HFFc6 (cell line): ENCODE results near the gene CDH15. TPM values are rescaled to one million over a fixed set of nuclear protein-coding genes. Genes with fewer than 3 reads are reported as not detected.
"Not testable (repeated sequence)": the region's sequence is repeated elsewhere in the genome, so short reads cannot be mapped to it uniquely, and the experiment has no call there.

Experiments used
- DNase-seq: peaks from one replicate; pipeline ENCODE4 v3.0.0-alpha.2; 2018
- H3K27ac Mint-ChIP-seq: 2 replicates; pipeline ENCODE4 v1.8.0; 2020; ENCODE audit warnings: mild to moderate bottlenecking, mixed read lengths
- H3K27me3 Mint-ChIP-seq: 2 replicates; pipeline ENCODE4 v1.8.0; 2021; ENCODE audit warnings: mild to moderate bottlenecking, moderate library complexity, mixed read lengths; ENCODE audit not compliant: insufficient read depth
- H3K36me3 Mint-ChIP-seq: 2 replicates; pipeline ENCODE4 v1.8.0; 2021; ENCODE audit warnings: low read depth, mixed read lengths
- H3K4me1 Mint-ChIP-seq: 2 replicates; pipeline ENCODE4 v1.8.0; 2020; ENCODE audit warnings: low read depth, mixed read lengths
- H3K4me3 Mint-ChIP-seq: 2 replicates; pipeline ENCODE4 v1.8.0; 2020; ENCODE audit warnings: mild to moderate bottlenecking, moderate library complexity, mixed read lengths
- H3K9me3 Mint-ChIP-seq: 2 replicates; pipeline ENCODE4 v1.8.0; 2020; ENCODE audit warnings: mild to moderate bottlenecking, mixed read lengths
- total RNA-seq, 6 experiments: library from RNA; stranded (reverse); fragmentation: NEBNext Ultra II Directional; extraction: Animal tissue kit (Norgen Biotek cat#: 25700); gene quantifications; 2 replicates in 1 of 6; 3 replicates in 5 of 6; pipeline ENCODE4 v1.2.3, GENCODE V29; 2021
- TF ChIP-seq, protein P1 (sequence below): fragments of 200-600 bp; sonication (generic); IDR thresholded peaks from 2 replicates; pipeline ENCODE4 v1.5.0; 2021; ENCODE audit warnings: antibody characterized with exemption, mild to moderate bottlenecking

Gene CDH15
- total RNA-seq, 6 experiments from 2014 or later = 0.05 to 0.07 TPM; not detected in 4

DNA sequence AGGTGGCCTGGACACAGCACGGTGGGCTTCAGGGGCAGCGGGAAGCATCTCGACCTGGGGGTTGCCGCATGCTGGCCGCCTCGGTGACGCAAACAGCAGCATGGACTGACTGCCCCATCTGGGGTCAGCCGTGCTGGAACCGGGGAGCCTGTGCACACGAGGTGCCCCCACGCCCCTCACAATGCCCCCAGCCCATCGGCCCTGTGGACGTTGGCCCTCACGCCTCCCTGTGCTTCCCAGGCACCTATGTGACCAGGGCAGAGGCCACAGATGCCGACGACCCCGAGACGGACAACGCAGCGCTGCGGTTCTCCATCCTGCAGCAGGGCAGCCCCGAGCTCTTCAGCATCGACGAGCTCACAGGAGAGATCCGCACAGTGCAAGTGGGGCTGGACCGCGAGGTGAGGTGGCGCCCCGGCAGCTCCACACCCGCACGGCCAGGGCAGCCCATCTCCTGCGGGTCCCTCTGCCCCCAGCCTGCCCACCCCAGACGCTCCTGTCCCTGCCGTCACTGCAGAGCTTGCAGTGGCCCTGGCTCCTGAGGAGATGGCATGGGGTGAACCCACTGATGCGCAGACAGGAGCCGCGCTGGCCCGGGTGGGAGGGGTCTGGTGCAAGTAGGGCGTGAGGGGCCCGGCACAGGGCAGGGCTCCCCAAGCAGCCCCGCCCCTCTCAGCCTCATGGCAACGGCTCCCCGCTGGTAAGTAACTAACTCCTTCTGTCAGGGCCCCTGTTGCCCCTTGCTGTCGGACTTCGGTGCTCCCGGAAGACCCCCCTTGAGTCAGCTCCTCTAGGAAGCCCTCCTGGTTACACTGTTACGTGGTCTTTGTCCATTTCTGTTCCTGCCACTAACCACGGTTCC, 13.6 kb downstream of the CDH15 start:
- Mint-ChIP-seq H3K9me3 (no peaks in the 10 kb centered on the region), H3K27me3 (peaks cover 6% of the 10 kb centered on the region), H3K36me3 (no peaks in the 10 kb centered on the region), H3K27ac (no peak overlapping the region), H3K4me1 (no peaks in the 10 kb centered on the region), H3K4me3 (no peak overlapping the region)
- TF ChIP-seq, protein P1, sequence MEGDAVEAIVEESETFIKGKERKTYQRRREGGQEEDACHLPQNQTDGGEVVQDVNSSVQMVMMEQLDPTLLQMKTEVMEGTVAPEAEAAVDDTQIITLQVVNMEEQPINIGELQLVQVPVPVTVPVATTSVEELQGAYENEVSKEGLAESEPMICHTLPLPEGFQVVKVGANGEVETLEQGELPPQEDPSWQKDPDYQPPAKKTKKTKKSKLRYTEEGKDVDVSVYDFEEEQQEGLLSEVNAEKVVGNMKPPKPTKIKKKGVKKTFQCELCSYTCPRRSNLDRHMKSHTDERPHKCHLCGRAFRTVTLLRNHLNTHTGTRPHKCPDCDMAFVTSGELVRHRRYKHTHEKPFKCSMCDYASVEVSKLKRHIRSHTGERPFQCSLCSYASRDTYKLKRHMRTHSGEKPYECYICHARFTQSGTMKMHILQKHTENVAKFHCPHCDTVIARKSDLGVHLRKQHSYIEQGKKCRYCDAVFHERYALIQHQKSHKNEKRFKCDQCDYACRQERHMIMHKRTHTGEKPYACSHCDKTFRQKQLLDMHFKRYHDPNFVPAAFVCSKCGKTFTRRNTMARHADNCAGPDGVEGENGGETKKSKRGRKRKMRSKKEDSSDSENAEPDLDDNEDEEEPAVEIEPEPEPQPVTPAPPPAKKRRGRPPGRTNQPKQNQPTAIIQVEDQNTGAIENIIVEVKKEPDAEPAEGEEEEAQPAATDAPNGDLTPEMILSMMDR = no peak
- DNase-seq = no peak

DNA sequence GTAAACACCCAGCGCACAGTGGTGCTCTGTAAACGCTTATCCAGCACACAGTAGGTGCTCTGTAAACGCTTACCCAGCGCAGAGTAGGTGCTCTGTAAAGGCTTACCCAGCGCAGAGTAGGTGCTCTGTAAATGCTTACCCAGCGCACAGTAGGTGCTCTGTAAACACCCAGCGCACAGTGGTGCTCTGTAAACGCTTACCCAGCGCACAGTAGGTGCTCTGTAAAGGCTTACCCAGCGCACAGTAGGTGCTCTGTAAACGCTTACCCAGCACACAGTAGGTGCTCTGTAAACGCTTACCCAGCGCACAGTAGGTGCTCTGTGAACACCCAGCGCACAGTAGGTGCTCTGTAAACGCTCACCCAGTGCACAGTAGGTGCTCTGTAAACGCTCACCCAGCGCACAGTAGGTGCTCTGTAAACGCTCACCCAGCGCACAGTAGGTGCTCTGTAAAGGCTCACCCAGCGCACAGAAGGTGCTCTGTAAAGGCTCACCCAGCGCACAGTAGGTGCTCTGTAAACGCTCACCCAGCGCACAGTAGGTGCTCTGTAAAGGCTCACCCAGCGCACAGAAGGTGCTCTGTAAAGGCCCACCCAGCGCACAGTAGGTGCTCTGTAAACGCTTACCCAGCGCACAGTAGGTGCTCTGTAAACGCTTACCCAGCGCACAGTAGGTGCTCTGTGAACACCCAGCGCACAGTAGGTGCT, 14.5 kb downstream of the CDH15 start:
- H3K9me3 Mint-ChIP-seq, DNase-seq, H3K27me3 Mint-ChIP-seq, H3K36me3 Mint-ChIP-seq, H3K4me1 Mint-ChIP-seq, H3K4me3 Mint-ChIP-seq, H3K27ac Mint-ChIP-seq: not testable (repeated sequence)

DNA sequence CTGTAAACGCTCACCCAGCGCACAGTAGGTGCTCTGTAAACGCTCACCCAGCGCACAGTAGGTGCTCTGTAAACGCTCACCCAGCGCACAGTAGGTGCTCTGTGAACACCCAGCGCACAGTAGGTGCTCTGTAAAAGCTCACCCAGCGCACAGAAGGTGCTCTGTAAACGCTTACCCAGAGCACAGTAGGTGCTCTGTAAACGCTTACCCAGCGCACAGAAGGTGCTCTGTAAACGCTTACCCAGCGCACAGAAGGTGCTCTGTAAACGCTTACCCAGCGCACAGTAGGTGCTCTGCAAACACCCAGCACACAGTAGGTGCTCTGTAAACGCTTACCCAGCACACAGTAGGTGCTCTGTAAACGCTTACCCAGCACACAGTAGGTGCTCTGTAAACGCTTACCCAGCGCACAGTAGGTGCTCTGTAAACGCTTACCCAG, 15.1 kb downstream of the CDH15 start:
- H3K27me3 Mint-ChIP-seq, H3K4me1 Mint-ChIP-seq, H3K27ac Mint-ChIP-seq, H3K4me3 Mint-ChIP-seq, DNase-seq, H3K9me3 Mint-ChIP-seq, H3K36me3 Mint-ChIP-seq: not testable (repeated sequence)

DNA sequence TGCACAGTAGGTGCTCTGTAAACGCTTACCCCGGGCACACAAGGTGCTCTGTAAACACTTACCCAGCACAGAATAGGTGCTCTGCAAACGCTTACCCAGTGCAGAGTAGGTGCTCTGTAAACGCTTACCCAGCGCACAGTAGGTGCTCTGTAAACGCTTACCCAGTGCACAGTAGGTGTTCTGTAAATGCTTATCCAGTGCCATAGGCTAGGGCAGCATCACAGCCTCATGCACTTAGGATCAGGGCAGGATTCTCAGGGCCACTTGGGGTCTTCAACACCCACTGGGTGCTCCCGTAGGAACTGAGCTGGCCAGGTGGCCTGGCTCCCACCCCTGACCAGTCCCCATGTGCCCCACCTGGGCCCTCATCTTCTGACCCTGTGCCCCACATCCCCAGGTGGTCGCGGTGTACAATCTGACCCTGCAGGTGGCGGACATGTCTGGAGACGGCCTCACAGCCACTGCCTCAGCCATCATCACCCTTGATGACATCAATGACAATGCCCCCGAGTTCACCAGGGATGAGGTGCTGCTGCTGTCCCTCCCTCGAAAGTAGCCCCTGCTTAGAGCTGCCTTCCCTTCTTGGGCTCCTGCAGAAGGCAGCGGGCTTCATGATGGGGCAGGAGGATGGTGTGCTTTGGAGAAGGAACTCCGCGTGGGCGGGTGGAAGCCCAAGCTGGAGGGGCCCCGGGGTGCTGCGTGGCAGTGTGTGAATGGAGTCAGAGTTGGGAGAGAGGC, 15.7 kb downstream of the CDH15 start:
- no peak for DNase-seq
- peaks cover 4% of the 10 kb centered on the region for H3K27me3 Mint-ChIP-seq

DNA sequence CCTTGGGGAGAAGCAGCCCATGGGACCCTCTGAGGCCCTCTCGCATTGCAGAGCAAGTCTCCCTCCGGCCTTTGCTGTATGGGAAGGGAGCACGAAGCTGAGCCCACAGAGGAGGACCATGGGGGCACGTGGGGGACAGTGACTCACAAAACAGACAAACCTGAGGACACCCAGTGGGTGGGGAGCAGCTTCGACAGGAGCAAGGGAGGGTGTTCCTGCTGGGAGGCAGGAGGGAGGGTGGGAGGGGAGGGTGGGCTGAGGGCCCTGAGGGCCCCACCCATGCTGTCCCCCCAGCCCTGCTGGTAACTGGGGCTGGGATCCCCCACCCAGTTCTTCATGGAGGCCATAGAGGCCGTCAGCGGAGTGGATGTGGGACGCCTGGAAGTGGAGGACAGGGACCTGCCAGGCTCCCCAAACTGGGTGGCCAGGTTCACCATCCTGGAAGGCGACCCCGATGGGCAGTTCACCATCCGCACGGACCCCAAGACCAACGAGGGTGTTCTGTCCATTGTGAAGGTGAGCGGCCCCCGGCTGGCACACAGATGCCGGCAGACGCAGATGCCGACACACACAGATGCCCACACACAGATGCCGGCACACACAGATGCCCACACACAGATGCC, 16.3 kb downstream of the CDH15 start:
- Mint-ChIP-seq H3K36me3 (no peaks in the 10 kb centered on the region), H3K9me3 (no peaks in the 10 kb centered on the region), H3K27me3 (peaks cover 4% of the 10 kb centered on the region), H3K27ac (no peak overlapping the region), H3K4me3 (no peak overlapping the region), H3K4me1 (no peaks in the 10 kb centered on the region)
- TF ChIP-seq, protein P1 = no peak
- DNase-seq = peak; percentile 28

More for the DNA sequence above, 15.7 kb downstream of the CDH15 start:
- no peaks in the 10 kb centered on the region for H3K9me3 Mint-ChIP-seq
- H3K4me1 Mint-ChIP-seq = no peaks in the 10 kb centered on the region
- H3K4me3 Mint-ChIP-seq = no peak overlapping the region
- no peak overlapping the region; the same call in 1 of the 2 replicates for H3K27ac Mint-ChIP-seq
- H3K36me3 Mint-ChIP-seq = no peaks in the 10 kb centered on the region
- TF ChIP-seq, protein P1 = no peak

DNA sequence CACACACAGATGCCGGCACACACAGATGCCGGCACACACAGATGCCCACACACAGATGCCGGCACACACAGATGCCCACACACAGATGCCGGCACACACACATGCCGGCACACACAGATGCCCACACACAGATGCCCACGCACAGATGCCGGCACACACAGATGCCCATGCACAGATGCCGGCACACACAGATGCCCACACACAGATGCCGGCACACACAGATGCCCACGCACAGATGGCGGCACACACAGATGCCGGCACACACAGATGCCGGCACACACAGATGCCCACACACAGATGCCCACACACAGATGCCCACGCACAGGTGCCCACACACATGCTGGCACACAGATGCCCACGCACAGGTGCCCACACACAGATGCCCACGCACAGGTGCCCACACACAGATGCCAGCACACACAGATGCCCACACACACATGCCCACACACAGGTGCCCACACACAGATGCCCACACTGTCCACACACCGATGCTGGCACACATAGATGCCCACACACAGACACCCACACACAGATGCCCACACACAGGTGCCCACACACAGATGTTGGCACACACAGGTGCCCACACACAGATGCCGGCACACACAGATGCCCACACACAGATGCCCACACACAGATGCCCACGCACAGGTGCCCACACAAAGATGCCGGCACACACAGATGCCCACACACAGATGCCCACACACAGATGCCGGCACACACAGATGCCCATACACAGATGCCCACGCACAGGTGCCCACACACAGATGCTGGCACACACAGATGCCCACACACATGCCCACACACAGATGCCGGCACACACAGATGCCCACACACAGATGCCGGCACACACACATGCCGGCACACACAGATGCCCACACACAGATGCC, 17.2 kb downstream of the CDH15 start:
- not testable (repeated sequence) for H3K9me3 Mint-ChIP-seq, H3K27ac Mint-ChIP-seq, H3K4me1 Mint-ChIP-seq, H3K27me3 Mint-ChIP-seq, H3K4me3 Mint-ChIP-seq, H3K36me3 Mint-ChIP-seq, DNase-seq
